Smooth muscle cell (in vitro differentiated cells): ENCODE data around the gene ZFP64. TPM values are rescaled to one million over a fixed set of nuclear protein-coding genes. Genes with fewer than 3 reads are reported as not detected.

ENCODE experiments used
- DNase-seq: peaks from one replicate; lab custom pipeline; 2025; ENCODE audit not compliant: unreplicated experiment; lab: John Stamatoyannopoulos, UW
- H2AFZ ChIP-seq: fragments of 200-600 bp; sonication (generic); 2 replicates; pipeline ENCODE4 v1.6.0; 2016; ENCODE audit warnings: antibody characterized with exemption, low read depth, mild to moderate bottlenecking
- H3F3A ChIP-seq: fragments of 200-600 bp; sonication (generic); 2 replicates; pipeline ENCODE4 v1.6.0; 2017; ENCODE audit warnings: antibody characterized with exemption, low read depth
- H3K27ac ChIP-seq: fragments of 200-600 bp; sonication (generic); 2 replicates; pipeline ENCODE4 v1.5.1; 2016; ENCODE audit warnings: low read depth, mild to moderate bottlenecking
- H3K27me3 ChIP-seq: fragments of 200-600 bp; sonication (generic); 2 replicates; pipeline ENCODE4 v1.6.1; 2016; ENCODE audit warnings: low read depth, mild to moderate bottlenecking
- H3K36me3 ChIP-seq: fragments of 200-600 bp; sonication (generic); 2 replicates; pipeline ENCODE4 v1.5.1; 2016; ENCODE audit warnings: low read depth
- H3K4me1 ChIP-seq: fragments of 200-600 bp; sonication (generic); 2 replicates; pipeline ENCODE4 v1.5.1; 2016; ENCODE audit warnings: low read depth
- H3K4me2 ChIP-seq: fragments of 200-600 bp; sonication (generic); 2 replicates; pipeline ENCODE4 v1.6.0; 2016; ENCODE audit warnings: mild to moderate bottlenecking
- H3K4me3 ChIP-seq: fragments of 200-600 bp; sonication (generic); 2 replicates; pipeline ENCODE4 v1.5.1; 2016; ENCODE audit warnings: mild to moderate bottlenecking
- H3K79me2 ChIP-seq: fragments of 200-600 bp; sonication (generic); 2 replicates; pipeline ENCODE4 v1.6.0; 2016; ENCODE audit warnings: low read depth, mild to moderate bottlenecking
- H3K9ac ChIP-seq: fragments of 200-600 bp; sonication (generic); 2 replicates; pipeline ENCODE4 v1.6.0; 2016; ENCODE audit warnings: low read depth
- H3K9me3 ChIP-seq: fragments of 200-600 bp; sonication (generic); replicated peaks from 2 replicates; pipeline ENCODE4 v1.5.1; 2016; ENCODE audit warnings: low read depth
- H4K20me1 ChIP-seq: fragments of 200-600 bp; sonication (generic); 2 replicates; pipeline ENCODE4 v1.6.0; 2016; ENCODE audit warnings: low read depth
- WGBS: methylation state at CpG from one replicate; pipeline ENCODE4 v1.1.7; 2016; ENCODE audit warnings: low lambda C conversion rate; 5-methylcytosine and 5-hydroxymethylcytosine counted together
- polyA plus RNA-seq: library from polyadenylated mRNA; unstranded; fragments of >200 nt; fragmentation: Nextera tagmentation; extraction: Ambion mirVana; gene quantifications from 2 replicates; pipeline ENCODE4 v1.2.1, GENCODE V29; 2016
- total RNA-seq: library from RNA; depleted of rRNA; stranded (reverse); fragments of >200 nt; gene quantifications from 2 replicates; pipeline ENCODE4 v1.2.3, GENCODE V29; 2014
- TF ChIP-seq, protein P1 (sequence below): fragments of 200-600 bp; sonication (generic); IDR thresholded peaks from 2 replicates; pipeline ENCODE4 v1.5.1; 2017; ENCODE audit warnings: borderline replicate concordance, mild to moderate bottlenecking, antibody characterized with exemption; ENCODE audit not compliant: insufficient read depth, poor library complexity, severe bottlenecking

The ZFP64 gene
- total and polyA plus RNA-seq, 2 experiments from 2014 or later: 8.6 to 19.8 TPM

DNA sequence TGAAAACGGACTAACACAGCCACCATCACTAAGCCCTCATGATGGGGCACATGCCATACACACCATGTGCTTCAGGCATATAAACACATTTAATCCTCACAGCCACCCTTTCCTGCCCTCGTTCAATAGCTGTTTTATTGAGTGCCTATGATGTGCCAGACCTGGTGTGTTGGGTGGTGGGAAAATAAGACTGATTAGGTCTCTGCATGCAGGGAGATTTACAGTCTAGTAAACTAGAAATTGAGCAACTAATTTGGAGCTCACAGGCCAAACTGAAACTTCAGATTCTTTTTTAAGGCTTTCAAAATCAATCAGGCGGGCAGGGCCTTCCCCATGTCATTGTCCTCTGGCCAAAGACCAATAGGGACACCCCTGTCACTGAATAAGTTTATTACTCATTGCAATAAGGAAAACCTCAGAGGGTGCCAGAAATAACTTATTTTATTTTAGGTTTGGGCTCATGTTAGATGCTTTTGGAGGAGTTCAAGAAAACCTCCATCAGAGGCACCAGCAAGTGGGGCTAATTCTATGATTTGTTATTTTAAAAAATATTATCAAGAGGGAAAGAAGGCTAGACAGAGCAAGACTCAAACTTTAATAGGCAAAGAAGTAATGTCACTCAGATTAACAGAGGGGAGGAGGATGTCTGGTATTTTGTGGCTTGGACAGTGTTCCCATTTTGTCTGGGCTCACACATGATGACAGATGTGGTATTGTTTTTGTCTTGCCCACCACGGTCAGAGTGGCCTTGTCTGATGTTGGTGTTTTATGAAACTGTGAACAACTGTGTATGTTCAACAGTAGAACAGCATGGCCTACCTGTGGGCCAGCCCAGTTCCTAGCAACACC is 12.0 kb downstream of the ZFP64 start:
- Histone ChIP-seq H3K4me3 (no peak overlapping the region), H3K4me1 (no peaks in the 10 kb centered on the region), H3K36me3 (no peaks in the 10 kb centered on the region), H3K27me3 (no peaks in the 10 kb centered on the region), H3K79me2 (no peaks in the 10 kb centered on the region), H2AFZ (no peak overlapping the region), H3K27ac (no peak overlapping the region), H3F3A (no peaks in the 10 kb centered on the region), H3K4me2 (no peak overlapping the region), H4K20me1 (peaks cover 15% of the 10 kb centered on the region), H3K9me3 (no peaks in the 10 kb centered on the region), H3K9ac (no peak overlapping the region)
- DNase-seq: no peak
- 48% methylated on average over 4 of the region's 4 CpGs for WGBS
- TF ChIP-seq, protein P1, sequence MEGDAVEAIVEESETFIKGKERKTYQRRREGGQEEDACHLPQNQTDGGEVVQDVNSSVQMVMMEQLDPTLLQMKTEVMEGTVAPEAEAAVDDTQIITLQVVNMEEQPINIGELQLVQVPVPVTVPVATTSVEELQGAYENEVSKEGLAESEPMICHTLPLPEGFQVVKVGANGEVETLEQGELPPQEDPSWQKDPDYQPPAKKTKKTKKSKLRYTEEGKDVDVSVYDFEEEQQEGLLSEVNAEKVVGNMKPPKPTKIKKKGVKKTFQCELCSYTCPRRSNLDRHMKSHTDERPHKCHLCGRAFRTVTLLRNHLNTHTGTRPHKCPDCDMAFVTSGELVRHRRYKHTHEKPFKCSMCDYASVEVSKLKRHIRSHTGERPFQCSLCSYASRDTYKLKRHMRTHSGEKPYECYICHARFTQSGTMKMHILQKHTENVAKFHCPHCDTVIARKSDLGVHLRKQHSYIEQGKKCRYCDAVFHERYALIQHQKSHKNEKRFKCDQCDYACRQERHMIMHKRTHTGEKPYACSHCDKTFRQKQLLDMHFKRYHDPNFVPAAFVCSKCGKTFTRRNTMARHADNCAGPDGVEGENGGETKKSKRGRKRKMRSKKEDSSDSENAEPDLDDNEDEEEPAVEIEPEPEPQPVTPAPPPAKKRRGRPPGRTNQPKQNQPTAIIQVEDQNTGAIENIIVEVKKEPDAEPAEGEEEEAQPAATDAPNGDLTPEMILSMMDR: no peak

DNA sequence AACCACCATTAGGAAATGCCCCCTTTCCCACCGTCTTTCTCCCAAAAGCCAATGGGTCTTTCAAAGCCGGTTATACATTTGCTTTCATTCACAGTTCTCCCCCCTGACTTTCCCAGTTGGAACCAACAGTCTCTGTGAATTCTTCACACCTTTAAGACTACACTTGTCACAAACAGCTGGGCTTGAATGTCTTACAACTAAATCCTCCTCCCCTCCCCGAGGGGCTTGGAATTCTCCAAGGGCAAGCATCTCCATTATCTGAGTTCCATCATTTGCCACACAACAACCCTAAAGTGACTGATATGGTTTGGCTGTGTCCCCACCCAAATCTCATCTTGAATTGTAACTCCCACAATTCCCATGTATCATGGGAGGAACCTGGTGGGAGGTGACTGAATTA is 12.9 kb downstream of the ZFP64 start:
- DNase-seq: no peak
- 93% methylated on average over 3 of the region's 3 CpGs for WGBS
- Histone ChIP-seq H3K9me3 (no peaks in the 10 kb centered on the region), H2AFZ (no peak overlapping the region), H3K79me2 (no peaks in the 10 kb centered on the region), H3K4me2 (no peak overlapping the region), H3K27ac (no peak overlapping the region), H4K20me1 (peaks cover 15% of the 10 kb centered on the region), H3K4me3 (no peak overlapping the region), H3K9ac (no peak overlapping the region), H3K4me1 (no peaks in the 10 kb centered on the region), H3K27me3 (no peaks in the 10 kb centered on the region), H3K36me3 (no peaks in the 10 kb centered on the region), H3F3A (no peaks in the 10 kb centered on the region)
- TF ChIP-seq, protein P1: no peak

DNA sequence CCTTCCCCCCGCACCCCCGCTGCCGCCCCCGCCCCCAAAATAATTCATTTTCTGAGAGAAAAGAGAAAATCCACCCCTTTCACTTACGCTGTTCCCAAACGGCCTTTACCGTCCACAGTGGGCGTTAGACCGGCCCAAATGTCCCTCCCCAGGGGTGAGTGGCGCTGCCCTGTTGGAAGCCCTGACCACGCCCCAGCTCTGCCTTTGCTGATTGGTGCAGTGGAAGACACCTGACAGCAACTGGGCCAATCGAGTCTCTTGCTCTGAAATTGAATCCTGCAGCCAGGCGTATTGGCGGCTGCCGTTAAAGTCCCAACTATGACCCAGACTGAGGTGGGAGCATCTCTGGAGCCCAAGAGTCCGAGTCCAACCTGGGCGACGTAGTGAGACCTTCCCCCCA is 15.7 kb downstream of the ZFP64 start:
- Histone ChIP-seq H2AFZ (no peak overlapping the region), H3K4me1 (no peaks in the 10 kb centered on the region), H3K36me3 (no peaks in the 10 kb centered on the region), H3K4me2 (no peak overlapping the region), H3K4me3 (no peak overlapping the region), H3K27ac (no peak overlapping the region), H3F3A (no peaks in the 10 kb centered on the region), H3K9me3 (no peaks in the 10 kb centered on the region), H3K27me3 (no peaks in the 10 kb centered on the region), H3K9ac (no peak overlapping the region), H3K79me2 (no peaks in the 10 kb centered on the region), H4K20me1 (peaks cover 15% of the 10 kb centered on the region)
- TF ChIP-seq, protein P1: no peak
- 98% methylated on average over 14 of the region's 18 CpGs for WGBS
- no peak for DNase-seq

DNA sequence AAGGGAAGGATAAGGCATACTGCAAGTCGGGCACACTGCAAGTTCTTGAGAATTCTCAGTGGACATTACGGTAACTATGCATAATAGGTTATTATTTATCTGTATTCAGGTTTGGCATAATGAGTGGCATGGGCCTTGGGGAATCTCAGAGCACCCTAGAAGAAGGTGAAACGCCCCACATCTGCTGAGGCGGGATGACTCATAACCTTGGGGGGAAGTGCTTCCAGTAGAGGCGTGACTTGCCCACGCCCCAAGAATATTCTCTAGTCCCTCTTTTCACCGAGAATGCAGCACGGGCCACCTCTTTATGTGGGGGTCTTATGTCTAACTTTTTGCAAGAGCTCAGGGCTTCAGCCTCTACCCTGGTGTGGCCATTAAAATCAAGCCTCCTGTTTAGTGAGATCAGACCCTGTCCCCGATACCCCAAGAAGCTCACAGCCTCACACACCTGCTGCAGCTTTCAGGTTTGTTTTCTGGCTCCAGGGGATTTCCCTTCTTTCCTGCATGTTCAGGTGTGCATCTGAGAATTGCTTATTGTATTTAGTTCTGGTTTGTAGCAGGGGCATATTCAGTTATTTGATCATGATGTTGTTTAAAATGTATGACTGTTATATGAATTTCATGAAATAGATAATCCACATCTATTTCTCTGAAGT is 19.1 kb downstream of the ZFP64 start:
- Histone ChIP-seq H3K27ac (no peak overlapping the region), H3K79me2 (no peaks in the 10 kb centered on the region), H3K36me3 (no peaks in the 10 kb centered on the region), H2AFZ (no peak overlapping the region), H3K27me3 (no peaks in the 10 kb centered on the region), H3F3A (no peaks in the 10 kb centered on the region), H4K20me1 (peaks cover 3% of the 10 kb centered on the region), H3K4me1 (no peaks in the 10 kb centered on the region), H3K4me3 (no peak overlapping the region), H3K4me2 (no peak overlapping the region), H3K9me3 (no peaks in the 10 kb centered on the region), H3K9ac (no peak overlapping the region)
- TF ChIP-seq, protein P1: no peak
- 98% methylated on average over 9 of the region's 9 CpGs for WGBS
- DNase-seq: no peak
